Panc1 (cell line): ENCODE data around the gene SAV1. TPM values are rescaled to one million over a fixed set of nuclear protein-coding genes. Genes with fewer than 3 reads are reported as not detected.

Source experiments
- ATAC-seq: fragments of 200-7000 bp; cut with Tn5 transposase; 2 replicates; pipeline ENCODE4 v1.9.1; 2020; ENCODE audit warnings: mild to moderate bottlenecking, moderate library complexity
- BruUV-seq: library from RNA; stranded (reverse); fragments of 400-500 nt; replicated peaks from 2 replicates; lab custom pipeline; 2021; lab: Mats Ljungman, UMichigan
- CTCF ChIA-PET: fragments of 300-600 bp; sonication (Branson Sonifier 250); formaldehyde crosslinking; loops from one replicate; lab custom pipeline; 2022; ENCODE audit warnings: antibody characterized with exemption; lab: Charles Lee
- POLR2A ChIA-PET: fragments of 300-600 bp; sonication (Branson Sonifier 250); formaldehyde crosslinking; loops from one replicate; lab custom pipeline; 2022; ENCODE audit warnings: antibody characterized with exemption; lab: Charles Lee
- DNase-seq: peaks from one replicate; pipeline ENCODE4 v3.0.0-alpha.2; 2010; ENCODE audit warnings: low read depth, low spot score
- H3K27ac ChIP-seq: 2 replicates; pipeline ENCODE4 v1.5.1; 2011; ENCODE audit warnings: mild to moderate bottlenecking, low read length, inconsistent platforms
- H3K27me3 ChIP-seq: fragments of 200-500 bp; sonication (Bioruptor generic); 2 replicates; pipeline ENCODE4 v1.6.0; 2014; ENCODE audit warnings: low read length, inconsistent platforms; ENCODE audit not compliant: control insufficient read depth, insufficient read depth
- H3K36me3 ChIP-seq: fragments of 200-500 bp; sonication (Bioruptor generic); 2 replicates; pipeline ENCODE4 v1.5.1; 2014; ENCODE audit warnings: inconsistent platforms, mild to moderate bottlenecking, low read length, moderate library complexity; ENCODE audit not compliant: control insufficient read depth, insufficient read depth
- H3K4me1 ChIP-seq: 2 replicates; pipeline ENCODE4 v1.5.1; 2011; ENCODE audit warnings: inconsistent platforms, mild to moderate bottlenecking, low read length, moderate library complexity; ENCODE audit not compliant: control insufficient read depth, insufficient read depth
- H3K4me3 ChIP-seq, 2 experiments: 2 replicates each; pipeline ENCODE4 v1.5.1; 2011 to 2012; ENCODE audit warnings: low read depth in 2 of 2, low read length in 2 of 2, mild to moderate bottlenecking in 2 of 2, inconsistent platforms in 1 of 2, moderate library complexity in 1 of 2
- H3K9me3 ChIP-seq: fragments of 200-500 bp; sonication (Bioruptor generic); 2 replicates; pipeline ENCODE4 v1.5.1; 2014; ENCODE audit warnings: low read depth, mild to moderate bottlenecking, inconsistent platforms, low read length, moderate library complexity; ENCODE audit not compliant: control insufficient read depth, insufficient read depth
- CTCF ChIP-seq: fragments of 450-650 bp; IDR thresholded peaks from 2 replicates; pipeline ENCODE4 v1.5.1; 2017; ENCODE audit warnings: mild to moderate bottlenecking
- POLR2AphosphoS5 ChIP-seq: IDR thresholded peaks from 2 replicates; pipeline ENCODE4 v1.6.1; 2012; ENCODE audit warnings: mild to moderate bottlenecking, low read depth, low read length, moderate library complexity
- REST ChIP-seq, 2 experiments: IDR thresholded peaks; 2 replicates each; pipeline ENCODE4 v1.6.1; 2011 to 2012; ENCODE audit warnings: low read depth in 2 of 2, control low read depth in 1 of 2, low read length in 1 of 2, mild to moderate bottlenecking in 1 of 2, moderate library complexity in 1 of 2; ENCODE audit not compliant: insufficient read depth in 1 of 2
- SIN3A ChIP-seq: IDR thresholded peaks from 2 replicates; pipeline ENCODE4 v1.6.1; 2012; ENCODE audit warnings: low read depth, mild to moderate bottlenecking, low read length, moderate library complexity, borderline replicate concordance; ENCODE audit not compliant: insufficient read depth
- TCF7L2 ChIP-seq: IDR thresholded peaks from 2 replicates; pipeline ENCODE4 v1.6.1; 2011; ENCODE audit warnings: mild to moderate bottlenecking, low read depth, low read length, inconsistent platforms
- in situ Hi-C: cut with HindIII; loops from 2 replicates; pipeline ENCODE4 v1.10.0; 2016; ENCODE audit warnings: low sequenced_read_pairs, low pct_unique_long_range_greater_than_20kb
- intact Hi-C: fragments of 100-400 bp; cut with micrococcal nuclease; formaldehyde crosslinking; loops from one replicate; pipeline ENCODE4 v1.10.0; 2022; ENCODE audit not compliant: unreplicated experiment
- total RNA-seq: library from RNA; stranded (reverse); gene quantifications from one replicate; pipeline ENCODE4 v1.2.1, GENCODE V29; 2021; ENCODE audit not compliant: unreplicated experiment

SAV1 gene
- total RNA-seq, 1 experiment from 2014 or later = 13.2 TPM

DNA sequence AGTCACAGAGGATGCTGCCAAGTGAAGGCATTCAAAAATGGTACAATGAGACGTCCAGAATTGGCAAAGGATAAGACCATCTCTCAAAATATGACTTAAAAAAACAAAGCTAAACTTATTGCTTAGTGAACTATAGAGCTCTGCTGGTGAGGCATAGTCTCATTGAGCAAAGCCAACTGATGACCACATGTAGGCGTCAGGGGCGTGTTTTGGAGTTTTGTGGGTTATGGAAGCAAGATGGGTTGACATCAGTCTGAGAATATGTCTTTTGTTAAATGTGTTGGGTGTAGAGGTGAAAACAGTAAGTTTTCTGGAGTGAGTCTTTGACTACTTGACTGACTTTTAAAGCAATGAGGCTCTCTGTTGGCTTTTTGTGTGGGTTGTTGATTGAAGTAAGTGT, 60.9 kb downstream of the SAV1 start:
- Histone ChIP-seq H3K27me3 (no peaks in the 10 kb centered on the region; the same call in 1 of the 2 replicates), H3K4me3 (no peak overlapping the region), H3K36me3 (no peaks in the 10 kb centered on the region), H3K9me3 (no peaks in the 10 kb centered on the region), H3K27ac (no peak overlapping the region), H3K4me1 (no peaks in the 10 kb centered on the region)
- in situ Hi-C loops = no loop called here
- intact Hi-C loops = loop anchor here (10.0 kb wide), 1 partner anchor 258 kb away; no protein-coding TSS in a partner anchor
- TF ChIP-seq TCF7L2 (no peak), POLR2AphosphoS5 (no peak), REST (IDR thresholded peaks at IDR 0.05; ENCODE audit: insufficient read depth in 1 of 2, low read depth in 2 of 2, low read length in 1 of 2) (no peak), CTCF (no peak)
- ChIA-PET POLR2A (no interaction called here), CTCF (interaction anchor here (0.6 kb wide), 1 partner anchor 66 kb away, joined by 10 read pairs; no protein-coding TSS in a partner anchor)
- no TSS peak for BruUV-seq
- ATAC-seq (no peak), DNase-seq (no peak)

DNA sequence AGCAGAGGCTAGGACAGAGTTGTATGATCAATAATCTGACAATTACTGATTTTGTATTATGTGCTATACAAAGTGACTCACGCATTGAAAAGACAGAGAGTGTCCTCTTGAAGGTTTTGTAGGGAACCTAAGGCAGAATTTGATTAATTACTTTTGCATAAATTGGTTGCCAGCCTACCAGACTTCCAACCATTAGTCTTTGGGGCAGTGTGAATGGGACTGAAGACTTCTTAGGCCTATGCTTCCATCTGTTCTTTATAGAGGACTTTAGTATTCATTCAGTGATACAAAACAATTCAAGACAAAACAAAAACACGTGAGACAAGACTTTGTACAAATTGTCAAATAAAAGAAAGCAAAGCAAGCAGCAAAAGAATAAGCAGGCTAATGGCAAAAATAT, 61.6 kb downstream of the SAV1 start:
- no peak for TF ChIP-seq CTCF
- no peak for TF ChIP-seq TCF7L2
- TF ChIP-seq REST (IDR thresholded peaks at IDR 0.05; ENCODE audit: insufficient read depth in 1 of 2, low read depth in 2 of 2, low read length in 1 of 2) = no peak
- no peak for TF ChIP-seq POLR2AphosphoS5
- TF ChIP-seq SIN3A = no peak
- DNase-seq = no peak
- H3K9me3 ChIP-seq = no peaks in the 10 kb centered on the region
- H3K4me1 ChIP-seq = no peaks in the 10 kb centered on the region
- ChIA-PET CTCF (no interaction called here), POLR2A (no interaction called here)
- ATAC-seq = no peak
- H3K36me3 ChIP-seq = no peaks in the 10 kb centered on the region
- H3K27me3 ChIP-seq = no peaks in the 10 kb centered on the region; the same call in 1 of the 2 replicates
- no peak overlapping the region for H3K27ac ChIP-seq
- no peak overlapping the region for H3K4me3 ChIP-seq
- intact Hi-C loops = loop anchor here (10.0 kb wide), 1 partner anchor 258 kb away; no protein-coding TSS in a partner anchor
- in situ Hi-C loops = no loop called here
- BruUV-seq = no TSS peak
